ENCODE data around the gene AFG3L2. TPM values are rescaled to one million over a fixed set of nuclear protein-coding genes. Genes with fewer than 3 reads are reported as not detected.

Gene AFG3L2
- total and polyA plus RNA-seq, 2 experiments from 2014 or later = 44.1 to 60.8 TPM

DNA sequence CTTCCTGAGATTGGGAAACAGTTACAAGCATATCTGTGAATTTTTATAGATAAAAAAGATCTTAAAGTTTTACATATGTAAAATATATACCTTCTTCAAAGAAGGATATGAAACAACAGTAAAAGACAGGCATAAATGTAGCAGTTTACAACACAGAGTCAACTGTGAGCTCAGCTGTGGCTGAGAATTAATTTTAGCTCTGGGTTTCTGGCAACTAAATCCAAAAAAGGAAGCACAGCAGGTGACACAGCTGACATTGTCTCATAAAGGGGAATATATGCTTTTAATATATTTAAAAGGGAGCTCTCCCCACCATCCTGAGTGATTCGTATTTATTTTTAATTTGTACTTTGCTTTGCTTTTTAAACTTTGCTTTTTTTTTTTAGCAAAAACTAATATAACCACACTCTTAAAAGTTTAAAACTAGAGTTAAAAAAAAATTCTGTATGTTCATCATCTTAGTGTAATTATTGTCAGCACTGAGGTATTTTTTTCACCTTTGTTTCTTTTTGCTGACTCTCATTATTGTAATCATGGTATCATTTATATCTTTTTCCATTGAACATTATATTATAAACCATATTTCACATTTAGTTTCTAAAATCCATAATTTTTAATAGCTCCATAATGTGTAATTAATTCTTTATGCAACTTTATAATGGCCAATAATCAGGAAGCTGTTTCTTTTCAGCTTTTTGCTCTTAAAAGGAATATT is 62.3 kb downstream of the AFG3L2 start:
- H3K4me2 ChIP-seq = no peak overlapping the region
- DNase-seq (ENCODE audit: low spot score) = no peak
- 97% methylated on average over 1 of the region's 1 CpG for WGBS (ENCODE audit: low lambda C conversion rate, missing lambda C conversion rate)
- TF ChIP-seq EZH2 (IDR thresholded peaks at IDR 0.05; ENCODE audit: borderline replicate concordance) (no peak), EZH2phosphoT487 (IDR thresholded peaks at IDR 0.05; ENCODE audit: low read depth, severe bottlenecking, unreplicated experiment) (no peak)
- TF ChIP-seq, protein P1, sequence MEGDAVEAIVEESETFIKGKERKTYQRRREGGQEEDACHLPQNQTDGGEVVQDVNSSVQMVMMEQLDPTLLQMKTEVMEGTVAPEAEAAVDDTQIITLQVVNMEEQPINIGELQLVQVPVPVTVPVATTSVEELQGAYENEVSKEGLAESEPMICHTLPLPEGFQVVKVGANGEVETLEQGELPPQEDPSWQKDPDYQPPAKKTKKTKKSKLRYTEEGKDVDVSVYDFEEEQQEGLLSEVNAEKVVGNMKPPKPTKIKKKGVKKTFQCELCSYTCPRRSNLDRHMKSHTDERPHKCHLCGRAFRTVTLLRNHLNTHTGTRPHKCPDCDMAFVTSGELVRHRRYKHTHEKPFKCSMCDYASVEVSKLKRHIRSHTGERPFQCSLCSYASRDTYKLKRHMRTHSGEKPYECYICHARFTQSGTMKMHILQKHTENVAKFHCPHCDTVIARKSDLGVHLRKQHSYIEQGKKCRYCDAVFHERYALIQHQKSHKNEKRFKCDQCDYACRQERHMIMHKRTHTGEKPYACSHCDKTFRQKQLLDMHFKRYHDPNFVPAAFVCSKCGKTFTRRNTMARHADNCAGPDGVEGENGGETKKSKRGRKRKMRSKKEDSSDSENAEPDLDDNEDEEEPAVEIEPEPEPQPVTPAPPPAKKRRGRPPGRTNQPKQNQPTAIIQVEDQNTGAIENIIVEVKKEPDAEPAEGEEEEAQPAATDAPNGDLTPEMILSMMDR (IDR thresholded peaks at IDR 0.05; ENCODE audit: poor library complexity) = no peak
- no peak overlapping the region for H2AFZ ChIP-seq
- H3K79me2 ChIP-seq = peaks cover 16% of the 10 kb centered on the region
- H3K4me1 ChIP-seq (ENCODE audit: insufficient read depth) = no peaks in the 10 kb centered on the region
- H3K27ac ChIP-seq = no peak overlapping the region
- H3K9me3 ChIP-seq (ENCODE audit: low read depth) = peaks cover 9% of the 10 kb centered on the region
- no peak overlapping the region for H3K4me3 ChIP-seq
- H3K27me3 ChIP-seq = no peaks in the 10 kb centered on the region
- H4K20me1 ChIP-seq (ENCODE audit: insufficient read depth, poor library complexity, severe bottlenecking) = no peaks in the 10 kb centered on the region
- H3K36me3 ChIP-seq (replicated peaks; ENCODE audit: insufficient read depth, low read depth) = no peaks in the 10 kb centered on the region
- H3K9me2 ChIP-seq (replicated peaks; ENCODE audit: insufficient read depth) = no peaks in the 10 kb centered on the region

DNA sequence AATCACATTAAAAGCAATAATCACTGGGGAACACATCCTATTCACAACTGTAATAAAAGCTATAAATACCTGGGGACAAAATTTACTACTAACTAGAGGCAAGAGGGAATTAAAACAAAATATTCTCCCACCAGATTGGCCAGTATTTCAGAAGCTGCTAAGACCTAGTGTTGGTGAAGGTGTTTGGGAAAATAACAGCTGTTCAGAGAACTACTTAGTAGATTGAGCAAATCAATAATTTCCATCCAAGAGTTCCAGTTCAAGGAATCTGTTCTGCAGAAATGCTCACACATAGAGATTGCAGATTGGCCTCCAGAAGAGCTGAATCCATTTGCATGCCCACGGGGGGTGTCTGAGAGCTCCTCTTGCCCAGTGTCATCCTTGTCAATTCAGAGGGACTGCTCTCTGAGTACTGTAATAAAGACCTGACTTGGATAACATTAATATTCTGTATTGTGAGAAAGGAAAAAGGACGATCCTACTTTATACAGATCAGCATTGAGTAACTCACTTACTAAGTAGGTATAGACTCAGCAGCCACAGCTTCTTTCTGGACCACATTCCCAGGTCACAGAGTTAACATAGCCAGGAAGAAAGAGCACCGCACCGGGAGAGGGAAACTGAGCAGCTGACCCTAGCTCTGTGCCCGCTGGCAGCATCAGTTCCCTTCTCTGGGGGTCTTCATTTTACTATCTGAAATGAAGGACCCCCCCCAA is 63.3 kb downstream of the AFG3L2 start:
- TF ChIP-seq, protein P1 (IDR thresholded peaks at IDR 0.05; ENCODE audit: poor library complexity) = no peak
- Histone ChIP-seq H3K9me2 (replicated peaks; ENCODE audit: insufficient read depth) (no peaks in the 10 kb centered on the region), H3K9me3 (ENCODE audit: low read depth) (peaks cover 9% of the 10 kb centered on the region), H3K27ac (no peak overlapping the region), H3K79me2 (peaks cover 24% of the 10 kb centered on the region), H3K4me3 (no peak overlapping the region), H3K27me3 (no peaks in the 10 kb centered on the region), H4K20me1 (ENCODE audit: insufficient read depth, poor library complexity, severe bottlenecking) (no peaks in the 10 kb centered on the region), H3K4me1 (ENCODE audit: insufficient read depth) (no peaks in the 10 kb centered on the region), H3K36me3 (replicated peaks; ENCODE audit: insufficient read depth, low read depth) (no peaks in the 10 kb centered on the region), H3K4me2 (no peak overlapping the region), H2AFZ (no peak overlapping the region)
- WGBS (ENCODE audit: low lambda C conversion rate, missing lambda C conversion rate) = 89% methylated on average over 5 of the region's 5 CpGs
- no peak for DNase-seq (ENCODE audit: low spot score)

DNA sequence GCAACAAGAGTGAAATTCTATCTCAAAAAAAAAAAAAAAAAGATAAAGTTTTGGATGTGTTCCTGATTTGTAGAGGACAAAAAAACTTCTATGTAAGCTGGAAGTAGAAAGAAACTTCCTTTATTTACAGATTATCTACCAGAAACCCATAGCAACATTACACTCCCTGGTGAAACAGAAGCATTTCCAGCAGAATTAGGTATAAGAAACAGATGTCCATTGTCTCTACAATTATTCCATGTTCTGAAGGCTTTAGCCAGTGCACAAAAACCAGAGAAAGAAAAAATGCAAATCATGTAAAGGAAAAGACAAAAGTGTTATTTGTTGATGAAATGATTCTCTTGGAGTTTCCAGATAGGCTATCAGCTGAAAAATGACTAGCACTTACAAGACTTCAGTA is 64.1 kb downstream of the AFG3L2 start:
- Histone ChIP-seq H3K4me2 (no peak overlapping the region), H3K9me2 (replicated peaks; ENCODE audit: insufficient read depth) (no peaks in the 10 kb centered on the region), H3K79me2 (peaks cover 24% of the 10 kb centered on the region), H4K20me1 (ENCODE audit: insufficient read depth, poor library complexity, severe bottlenecking) (no peaks in the 10 kb centered on the region), H3K36me3 (replicated peaks; ENCODE audit: insufficient read depth, low read depth) (no peaks in the 10 kb centered on the region), H3K4me3 (no peak overlapping the region), H3K27me3 (no peaks in the 10 kb centered on the region), H2AFZ (no peak overlapping the region), H3K27ac (no peak overlapping the region), H3K4me1 (ENCODE audit: insufficient read depth) (no peaks in the 10 kb centered on the region), H3K9me3 (ENCODE audit: low read depth) (peaks cover 9% of the 10 kb centered on the region)
- TF ChIP-seq EZH2phosphoT487 (IDR thresholded peaks at IDR 0.05; ENCODE audit: low read depth, severe bottlenecking, unreplicated experiment) (no peak), EZH2 (IDR thresholded peaks at IDR 0.05; ENCODE audit: borderline replicate concordance) (no peak)
- TF ChIP-seq, protein P1 (IDR thresholded peaks at IDR 0.05; ENCODE audit: poor library complexity) = no peak
- no peak for DNase-seq (ENCODE audit: low spot score)
